Caki2 (cell line): ENCODE data around the gene HBA1. TPM values are rescaled to one million over a fixed set of nuclear protein-coding genes. Genes with fewer than 3 reads are reported as not detected.
A peak's percentile ranks its signal among the peaks of the same experiment; 100 is the strongest.
"Not testable (repeated sequence)": the region's sequence is repeated elsewhere in the genome, so short reads cannot be mapped to it uniquely, and the experiment has no call there.

Experiments used
- DNase-seq: peaks from one replicate; pipeline ENCODE4 v3.0.0-alpha.2; 2015; ENCODE audit warnings: low read depth
- in situ Hi-C: cut with HindIII; loops from 2 replicates; pipeline ENCODE4 v1.10.0; 2016; ENCODE audit warnings: low sequenced_read_pairs, low pct_unique_long_range_greater_than_20kb, mixed read lengths
- total RNA-seq: library from RNA; depleted of rRNA; stranded (reverse); fragments of >200 nt; shearing (Covaris generic); gene quantifications from 2 replicates; pipeline ENCODE4 v1.2.3, GENCODE V29; 2014; ENCODE audit warnings: low replicate concordance; rRNA removed

HBA1 gene
- total RNA-seq, 1 experiment from 2014 or later, result not detected

DNA sequence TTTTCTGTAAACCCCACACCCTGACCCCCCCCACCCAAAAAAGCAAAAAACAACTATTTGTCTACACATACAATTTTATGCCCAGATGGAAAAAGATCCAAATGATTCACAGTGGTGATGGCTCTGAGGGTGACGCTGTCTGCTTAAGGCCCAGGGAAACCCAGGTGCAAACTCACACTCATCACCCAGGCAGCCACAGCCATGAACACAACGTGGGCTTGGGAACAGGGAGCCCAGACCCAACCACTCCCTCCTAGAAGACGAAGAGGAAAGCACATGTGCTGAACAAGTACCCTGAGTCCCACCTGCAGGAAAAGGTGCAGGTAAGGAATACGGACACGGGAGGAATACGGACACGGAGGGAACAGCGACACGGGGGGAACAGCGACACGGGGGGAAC lies 9.2 kb downstream of the HBA1 start:
- no peak for DNase-seq
- in situ Hi-C loops, result no loop called here

GRCh38 chr16:187330-187729 lies 10.8 kb downstream of the HBA1 start:
- in situ Hi-C loops, result no loop called here
- DNase-seq, result no peak

GRCh38 chr16:188674-189073 lies 12.2 kb downstream of the HBA1 start:
- in situ Hi-C loops, result no loop called here
- DNase-seq, result peak; percentile 35

- in situ Hi-C loops, result no loop called here
- no peak for DNase-seq
These were observed 13.2 kb downstream of the HBA1 start for GRCh38 chr16:189604-190186.

- no peak for DNase-seq
- in situ Hi-C loops, result no loop called here
These were observed 15.4 kb downstream of the HBA1 start for GRCh38 chr16:191831-192230.

DNA sequence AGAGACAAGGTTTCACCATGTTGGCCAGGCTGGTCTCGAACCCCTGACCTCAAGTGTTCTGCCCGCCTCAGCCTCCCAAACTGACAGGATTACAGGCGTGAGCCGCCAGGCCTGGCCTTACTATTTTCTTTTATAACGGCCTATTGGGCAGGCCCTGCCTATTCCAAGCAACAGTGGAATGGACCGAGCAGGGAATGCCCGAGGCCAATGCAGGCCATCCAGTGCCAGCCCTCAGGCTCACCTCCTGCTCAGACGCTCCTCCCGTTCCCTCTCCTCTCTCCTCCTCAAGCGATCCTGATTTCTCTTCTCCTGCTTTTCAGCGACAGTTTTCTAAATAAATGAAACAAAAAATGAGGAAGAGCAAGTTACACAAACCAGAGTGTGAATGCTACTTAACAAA lies 16.2 kb downstream of the HBA1 start:
- in situ Hi-C loops, result no loop called here
- no peak for DNase-seq

DNA sequence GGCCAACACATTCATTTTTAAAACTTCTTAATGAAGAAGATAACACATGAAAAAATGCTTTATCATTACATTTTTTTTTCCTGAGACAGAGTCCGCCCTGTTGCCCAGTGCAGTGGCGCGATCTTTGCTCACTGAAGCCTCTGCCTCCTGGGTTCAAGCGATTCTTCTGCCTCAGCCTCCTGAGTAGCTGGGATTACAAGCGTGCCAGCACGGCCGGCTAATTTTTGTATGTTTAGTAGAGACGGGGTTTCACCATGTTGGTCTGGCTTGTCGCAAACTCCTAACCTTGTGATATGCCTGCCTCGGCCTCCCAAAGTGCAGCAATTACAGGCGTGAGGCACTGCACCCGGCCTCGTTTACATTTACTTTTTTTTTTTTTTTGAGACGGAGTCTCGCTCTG lies 17.0 kb downstream of the HBA1 start:
- DNase-seq, result no peak
- in situ Hi-C loops, result no loop called here

DNA sequence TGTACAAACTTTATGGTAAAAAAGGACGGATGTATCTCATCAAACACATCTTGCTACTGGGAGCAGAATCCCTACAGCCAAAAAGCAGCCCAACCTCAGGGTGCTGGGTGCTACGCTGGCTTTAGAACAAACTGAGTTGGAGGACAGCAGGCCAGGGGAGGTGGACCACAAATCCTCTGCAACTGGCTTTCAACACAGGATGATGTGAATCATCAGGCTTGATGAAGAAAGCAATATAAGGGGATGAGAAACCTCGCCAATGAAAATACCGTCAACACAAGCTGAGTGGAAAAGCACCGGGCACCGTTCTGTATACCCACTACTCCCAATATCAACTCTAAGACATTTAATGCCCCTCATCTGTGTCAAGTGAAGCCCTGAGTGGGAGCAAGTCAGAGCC lies 18.0 kb downstream of the HBA1 start:
- in situ Hi-C loops, result no loop called here
- no peak for DNase-seq

- in situ Hi-C loops, result no loop called here
- peak; percentile 66 for DNase-seq
These were observed 23.9 kb downstream of the HBA1 start for GRCh38 chr16:200388-200787.

- DNase-seq, result no peak
- in situ Hi-C loops, result no loop called here
These were observed 26.8 kb downstream of the HBA1 start for GRCh38 chr16:203246-203645.

DNA sequence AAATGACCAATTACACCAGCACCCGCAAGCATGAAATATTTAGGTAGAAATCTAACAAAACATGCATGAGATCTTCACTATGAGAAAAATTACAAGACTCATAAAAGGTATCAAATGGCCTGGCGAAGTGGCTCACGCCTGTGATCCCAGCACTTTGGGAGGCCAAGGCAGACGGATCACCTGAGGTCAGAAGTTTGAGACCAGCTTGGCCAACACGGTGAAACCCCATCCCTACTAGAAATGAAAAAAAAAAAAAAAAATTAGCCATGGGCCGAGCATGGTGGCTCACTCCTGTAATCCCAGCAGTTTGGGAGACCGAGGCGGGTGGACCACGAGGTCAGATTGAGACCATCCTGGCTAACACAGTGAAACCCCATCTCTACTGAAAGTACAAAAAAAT lies 27.6 kb downstream of the HBA1 start:
- in situ Hi-C loops, DNase-seq: not testable (repeated sequence)

- in situ Hi-C loops, DNase-seq: not testable (repeated sequence)
These were observed 32.9 kb downstream of the HBA1 start for GRCh38 chr16:209359-209758.

GRCh38 chr16:211631-212180 lies 35.2 kb downstream of the HBA1 start:
- in situ Hi-C loops, DNase-seq: not testable (repeated sequence)

- in situ Hi-C loops, result no loop called here
- DNase-seq, result no peak
These were observed 36.5 kb downstream of the HBA1 start for GRCh38 chr16:212999-213398.

DNA sequence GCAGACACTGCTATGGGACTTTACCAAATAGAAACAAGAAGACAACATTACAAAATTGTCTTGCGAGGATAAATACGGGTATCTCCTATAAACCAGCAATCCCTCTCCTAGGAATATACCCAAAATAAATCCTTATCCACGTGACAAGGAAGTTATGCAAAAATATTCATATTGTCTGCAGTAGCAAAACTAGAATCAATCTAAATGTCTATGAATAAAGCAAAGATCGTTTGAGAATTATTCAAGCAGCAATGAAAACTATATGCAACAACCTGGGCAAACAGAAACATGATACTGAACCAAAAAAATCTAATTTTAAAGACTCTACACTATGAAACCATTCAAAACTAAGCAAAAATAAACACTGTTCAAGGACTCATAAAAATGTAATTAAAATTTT lies 43.5 kb downstream of the HBA1 start:
- DNase-seq, result no peak
- in situ Hi-C loops, result no loop called here

Other genes with a start within 250 kb of the HBA1 start
- 32.3 and 39.8 TPM in 2 replicates for gene POLR3K, start 123.1 kb upstream of the HBA1 start, total RNA-seq
- 63.4 and 83.6 TPM in 2 replicates for gene SNRNP25, start 122.9 kb upstream of the HBA1 start, total RNA-seq
- gene RHBDF1, start 104.0 kb upstream of the HBA1 start, total RNA-seq, result 11.8 and 19.5 TPM in 2 replicates
- 387 and 416 TPM in 2 replicates for gene MPG, start 98.5 kb upstream of the HBA1 start, total RNA-seq
- 7.9 and 12.4 TPM in 2 replicates for gene NPRL3, start 38.0 kb upstream of the HBA1 start, total RNA-seq
- not detected in 2 replicates for gene HBZ, start 24.0 kb upstream of the HBA1 start, total RNA-seq
- gene HBM, start 10.7 kb upstream of the HBA1 start, total RNA-seq, result not detected in 2 replicates
- gene HBA2, start 3.8 kb upstream of the HBA1 start, total RNA-seq, result not detected in 2 replicates
- not detected in 2 replicates for gene HBQ1, start 3.8 kb downstream of the HBA1 start, total RNA-seq
- gene LUC7L, start 52.8 kb downstream of the HBA1 start, total RNA-seq, result 30.2 and 32.7 TPM in 2 replicates
- gene FAM234A, start 58.1 kb downstream of the HBA1 start, total RNA-seq, result 168 and 231 TPM in 2 replicates
- 1.1 and 3.6 TPM in 2 replicates for gene RGS11, start 99.3 kb downstream of the HBA1 start, total RNA-seq
- gene ARHGDIG, start 103.9 kb downstream of the HBA1 start, total RNA-seq, result not detected in 2 replicates
- gene PDIA2, start 106.5 kb downstream of the HBA1 start, total RNA-seq, result 0.74 TPM in 1 of 2 replicates, not detected in the other
- 82.2 and 84.5 TPM in 2 replicates for gene AXIN1, start 176.0 kb downstream of the HBA1 start, total RNA-seq
- gene MRPL28, start 193.9 kb downstream of the HBA1 start, total RNA-seq, result 320 and 357 TPM in 2 replicates
- gene PGAP6, start 205.3 kb downstream of the HBA1 start, total RNA-seq, result 100.0 and 111 TPM in 2 replicates
- gene NME4, start 220.5 kb downstream of the HBA1 start, total RNA-seq, result 42.0 and 59.6 TPM in 2 replicates
- 9.8 and 33.7 TPM in 2 replicates for gene DECR2, start 225.2 kb downstream of the HBA1 start, total RNA-seq
- 37.5 and 77.1 TPM in 2 replicates for gene RAB11FIP3, start 249.0 kb downstream of the HBA1 start, total RNA-seq